ENCODE results near the gene UBAP2. TPM values are rescaled to one million over a fixed set of nuclear protein-coding genes. Genes with fewer than 3 reads are reported as not detected.

UBAP2 gene
- total RNA-seq, 1 donor from 2014 or later: 15.8 TPM

- intact Hi-C loops (cut with DNase I): no loop called here
- Histone ChIP-seq H3K4me3 (no peak overlapping the region), H3K27ac (no peak overlapping the region), H3K4me1 (peaks cover 0 to 2% of the 10 kb centered on the region in 2 donors), H3K36me3 (peaks cover 64 to 71% of the 10 kb centered on the region in 2 donors), H3K27me3 (no peaks in the 10 kb centered on the region), H3K9me3 (no peaks in the 10 kb centered on the region)
- DNase-seq (ENCODE audit: low spot score in 2 of 2): no peak
- TF ChIP-seq CTCF (IDR thresholded peaks at IDR 0.05): no peak
These were observed 129.3 kb downstream of the UBAP2 start for GRCh38 chr9:33919276-33919897.

- intact Hi-C loops (cut with DNase I): no loop called here
- H3K27me3 ChIP-seq: no peaks in the 10 kb centered on the region
- H3K36me3 ChIP-seq: peaks cover 51 to 66% of the 10 kb centered on the region in 2 donors
These were observed 131.7 kb downstream of the UBAP2 start for GRCh38 chr9:33917036-33917435.

GRCh38 chr9:33914887-33915628, 133.6 kb downstream of the UBAP2 start:
- no peaks in the 10 kb centered on the region for H3K27me3 ChIP-seq
- no peak overlapping the region for H3K27ac ChIP-seq
- H3K4me1 ChIP-seq: peaks cover 0 to 3% of the 10 kb centered on the region in 2 donors
- intact Hi-C loops (cut with DNase I): no loop called here
- peaks cover 40 to 48% of the 10 kb centered on the region in 2 donors for H3K36me3 ChIP-seq
- DNase-seq (ENCODE audit: low spot score in 2 of 2): no peak
- no peak for TF ChIP-seq CTCF (IDR thresholded peaks at IDR 0.05)
- no peak overlapping the region for H3K4me3 ChIP-seq
- no peaks in the 10 kb centered on the region for H3K9me3 ChIP-seq

More at GRCh38 chr9:33917036-33917435, 131.7 kb downstream of the UBAP2 start:
- no peak for DNase-seq (ENCODE audit: low spot score in 2 of 2)
- H3K4me1 ChIP-seq: peaks cover 0 to 3% of the 10 kb centered on the region in 2 donors
- no peak for TF ChIP-seq CTCF (IDR thresholded peaks at IDR 0.05)
- H3K9me3 ChIP-seq: no peaks in the 10 kb centered on the region
- H3K27ac ChIP-seq: no peak overlapping the region
- H3K4me3 ChIP-seq: no peak overlapping the region

GRCh38 chr9:33913541-33913940, 135.1 kb downstream of the UBAP2 start:
- Histone ChIP-seq H3K27ac (no peak overlapping the region), H3K27me3 (no peaks in the 10 kb centered on the region), H3K4me1 (peaks cover 0 to 3% of the 10 kb centered on the region in 2 donors), H3K36me3 (peaks cover 28 to 37% of the 10 kb centered on the region in 2 donors), H3K9me3 (no peaks in the 10 kb centered on the region), H3K4me3 (no peak overlapping the region)
- intact Hi-C loops (cut with DNase I): no loop called here
- no peak for TF ChIP-seq CTCF (IDR thresholded peaks at IDR 0.05)
- DNase-seq (ENCODE audit: low spot score in 2 of 2): no peak

GRCh38 chr9:33908749-33909148, 139.9 kb downstream of the UBAP2 start:
- no peak for TF ChIP-seq CTCF (IDR thresholded peaks at IDR 0.05)
- no peak overlapping the region for H3K4me3 ChIP-seq
- H3K4me1 ChIP-seq: peaks cover 7 to 15% of the 10 kb centered on the region in 2 donors
- H3K27ac ChIP-seq: no peak overlapping the region
- no peaks in the 10 kb centered on the region for H3K9me3 ChIP-seq
- no peaks in the 10 kb centered on the region for H3K27me3 ChIP-seq
- intact Hi-C loops (cut with DNase I): no loop called here
- peaks cover 9 to 14% of the 10 kb centered on the region in 2 donors for H3K36me3 ChIP-seq
- no peak for DNase-seq (ENCODE audit: low spot score in 2 of 2)

All from ascending aorta (tissue), 2 donors.